ENCODE data around the gene SYNE3.

Gene SYNE3

DNA sequence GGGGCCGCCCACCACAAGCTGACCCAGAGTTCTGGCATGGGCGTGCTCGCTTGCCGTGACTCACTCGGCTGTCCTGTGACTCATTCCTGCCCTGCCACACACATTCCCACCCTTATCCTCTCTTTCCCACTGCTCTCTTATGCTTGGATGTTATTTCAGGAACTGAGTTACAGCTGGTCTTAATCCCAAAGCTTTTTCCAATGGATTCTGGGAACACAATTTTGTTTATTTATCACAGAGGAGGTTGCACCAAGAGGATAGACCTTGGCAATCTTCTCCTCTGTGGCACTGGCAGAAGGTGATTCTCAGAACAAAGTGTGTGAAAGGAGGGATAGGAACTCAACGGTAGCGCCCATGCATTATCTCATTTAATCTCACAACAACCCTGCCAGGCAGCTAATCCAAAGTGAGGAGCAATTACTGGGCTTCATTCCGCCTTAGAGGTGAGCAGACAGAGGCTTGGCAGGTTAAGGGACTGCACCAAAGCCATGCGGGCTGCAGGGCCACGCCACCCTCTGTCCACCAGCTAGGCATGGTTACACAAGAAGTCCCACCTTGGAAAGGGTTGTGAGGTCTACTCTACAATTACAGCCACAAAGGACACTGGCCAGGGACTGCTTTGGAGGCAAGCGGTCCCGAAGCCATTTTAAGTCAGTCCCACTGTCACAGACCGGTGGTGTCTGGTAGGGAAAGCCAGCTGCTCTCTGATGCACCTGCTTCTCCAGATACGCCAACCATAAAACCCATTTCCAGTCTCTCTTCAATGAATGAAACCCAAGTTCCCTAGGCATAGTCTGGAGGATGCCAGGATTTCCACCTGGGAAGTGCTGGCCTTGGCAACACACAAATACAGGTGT is 32.9 kb downstream of the SYNE3 start:
- no peaks in the 10 kb centered on the region for H3K27me3 Mint-ChIP-seq
- H3K4me3 Mint-ChIP-seq, result no peak overlapping the region
- peaks cover 8% of the 10 kb centered on the region for H3K36me3 Mint-ChIP-seq (ENCODE audit: insufficient read depth)
- no peaks in the 10 kb centered on the region for H3K9me3 Mint-ChIP-seq
- peaks cover 59% of the 10 kb centered on the region for H3K4me1 Mint-ChIP-seq
- DNase-seq (ENCODE audit: low spot score in 2 of 2) (no peak), ATAC-seq (replicated peaks; ENCODE audit: extremely low read depth, poor library complexity, severe bottlenecking) (no peak)
- no peak overlapping the region for H3K27ac Mint-ChIP-seq (ENCODE audit: low read depth)

DNA sequence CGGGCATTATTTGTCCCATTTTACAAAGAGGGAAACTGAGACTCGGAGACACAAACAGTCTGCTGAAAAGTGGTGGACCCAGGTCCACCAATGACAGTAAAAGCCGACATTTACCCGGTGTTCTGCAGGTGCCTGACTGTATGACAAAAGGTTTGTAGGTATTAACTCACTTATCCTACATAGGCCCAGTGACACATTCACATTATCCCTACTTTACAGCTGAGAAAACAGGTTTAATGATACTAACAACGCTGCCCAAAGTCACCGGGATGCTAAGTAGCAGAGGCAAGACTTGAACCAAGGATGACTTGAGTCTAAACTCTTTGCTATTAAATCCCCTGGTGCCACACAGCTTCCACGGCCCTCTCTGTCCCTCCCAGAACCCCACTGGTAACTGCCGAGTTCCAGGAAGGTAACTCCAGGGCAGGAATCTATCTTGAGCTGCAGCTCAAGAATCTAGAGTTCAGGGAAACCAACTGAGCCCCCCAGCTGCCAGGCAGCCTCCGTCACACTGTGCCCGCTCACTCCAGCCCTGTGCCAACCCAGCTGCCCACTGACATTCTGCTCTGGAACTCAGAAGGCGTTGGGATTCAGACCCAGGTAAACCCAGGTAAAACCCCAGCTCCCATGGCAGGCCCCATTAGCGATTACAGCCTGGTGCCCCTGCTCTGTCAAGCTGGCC is 33.7 kb downstream of the SYNE3 start:
- DNase-seq (ENCODE audit: low spot score in 2 of 2), result no peak
- no peak overlapping the region for H3K27ac Mint-ChIP-seq (ENCODE audit: low read depth)
- no peaks in the 10 kb centered on the region for H3K9me3 Mint-ChIP-seq
- peaks cover 8% of the 10 kb centered on the region for H3K36me3 Mint-ChIP-seq (ENCODE audit: insufficient read depth)
- H3K4me3 Mint-ChIP-seq, result no peak overlapping the region
- no peaks in the 10 kb centered on the region for H3K27me3 Mint-ChIP-seq
- no peak for ATAC-seq (replicated peaks; ENCODE audit: extremely low read depth, poor library complexity, severe bottlenecking)
- H3K4me1 Mint-ChIP-seq, result peaks cover 58% of the 10 kb centered on the region

GRCh38 chr14:95481391-95482022 is 34.9 kb downstream of the SYNE3 start:
- ATAC-seq (replicated peaks; ENCODE audit: extremely low read depth, poor library complexity, severe bottlenecking), result no peak
- H3K36me3 Mint-ChIP-seq (ENCODE audit: insufficient read depth), result peaks cover 7% of the 10 kb centered on the region
- peak overlapping the region; percentile 97 for H3K27ac Mint-ChIP-seq (ENCODE audit: low read depth)
- DNase-seq (ENCODE audit: low spot score in 2 of 2), result no peak
- no peak overlapping the region for H3K4me3 Mint-ChIP-seq
- H3K9me3 Mint-ChIP-seq, result no peaks in the 10 kb centered on the region
- no peaks in the 10 kb centered on the region for H3K27me3 Mint-ChIP-seq
- peaks cover 46% of the 10 kb centered on the region for H3K4me1 Mint-ChIP-seq

GRCh38 chr14:95480887-95481226 is 35.6 kb downstream of the SYNE3 start:
- Mint-ChIP-seq H3K27ac (ENCODE audit: low read depth) (peak overlapping the region; percentile 97), H3K36me3 (ENCODE audit: insufficient read depth) (peaks cover 9% of the 10 kb centered on the region), H3K4me1 (peaks cover 41% of the 10 kb centered on the region), H3K9me3 (no peaks in the 10 kb centered on the region), H3K27me3 (no peaks in the 10 kb centered on the region), H3K4me3 (no peak overlapping the region)
- DNase-seq (ENCODE audit: low spot score in 2 of 2) (no peak), ATAC-seq (replicated peaks; ENCODE audit: extremely low read depth, poor library complexity, severe bottlenecking) (no peak)

- H3K9me3 Mint-ChIP-seq, result no peaks in the 10 kb centered on the region
- DNase-seq (ENCODE audit: low spot score in 2 of 2) (peak in 1 of 2 donors; percentile 23), ATAC-seq (replicated peaks; ENCODE audit: extremely low read depth, poor library complexity, severe bottlenecking) (peak; percentile 91)
- no peaks in the 10 kb centered on the region for H3K27me3 Mint-ChIP-seq
- H3K4me1 Mint-ChIP-seq, result peaks cover 35% of the 10 kb centered on the region
- peaks cover 9% of the 10 kb centered on the region for H3K36me3 Mint-ChIP-seq (ENCODE audit: insufficient read depth)
- peak overlapping the region; percentile 97 for H3K27ac Mint-ChIP-seq (ENCODE audit: low read depth)
- peak overlapping the region; percentile 54 for H3K4me3 Mint-ChIP-seq
Observed at GRCh38 chr14:95480109-95480886, 36.2 kb downstream of the SYNE3 start.

DNA sequence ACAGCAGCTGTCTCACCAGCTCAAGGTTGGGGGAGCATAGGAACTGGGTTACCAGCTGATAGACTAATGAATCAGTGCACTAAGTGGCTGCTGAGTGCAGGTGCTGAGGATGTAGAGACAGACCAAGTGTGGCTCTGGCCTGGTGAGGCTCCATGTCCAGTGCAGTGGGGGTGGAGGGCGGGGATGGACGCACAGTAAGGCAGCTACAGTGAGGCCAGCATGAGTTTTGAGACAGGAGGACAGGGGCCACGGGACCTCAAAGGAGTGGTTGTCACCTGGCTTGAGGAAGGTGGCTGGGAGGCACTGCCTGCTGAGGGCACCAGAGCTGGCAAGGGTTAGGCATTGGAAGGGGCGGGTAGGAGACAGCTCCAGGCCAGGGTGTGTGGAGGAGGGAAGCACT is 37.0 kb downstream of the SYNE3 start:
- DNase-seq (ENCODE audit: low spot score in 2 of 2) (no peak), ATAC-seq (replicated peaks; ENCODE audit: extremely low read depth, poor library complexity, severe bottlenecking) (no peak)
- peaks cover 12% of the 10 kb centered on the region for H3K36me3 Mint-ChIP-seq (ENCODE audit: insufficient read depth)
- peak overlapping the region; percentile 97 for H3K27ac Mint-ChIP-seq (ENCODE audit: low read depth)
- H3K4me3 Mint-ChIP-seq, result peak overlapping the region; percentile 54
- no peaks in the 10 kb centered on the region for H3K9me3 Mint-ChIP-seq
- no peaks in the 10 kb centered on the region for H3K27me3 Mint-ChIP-seq
- peaks cover 32% of the 10 kb centered on the region for H3K4me1 Mint-ChIP-seq

DNA sequence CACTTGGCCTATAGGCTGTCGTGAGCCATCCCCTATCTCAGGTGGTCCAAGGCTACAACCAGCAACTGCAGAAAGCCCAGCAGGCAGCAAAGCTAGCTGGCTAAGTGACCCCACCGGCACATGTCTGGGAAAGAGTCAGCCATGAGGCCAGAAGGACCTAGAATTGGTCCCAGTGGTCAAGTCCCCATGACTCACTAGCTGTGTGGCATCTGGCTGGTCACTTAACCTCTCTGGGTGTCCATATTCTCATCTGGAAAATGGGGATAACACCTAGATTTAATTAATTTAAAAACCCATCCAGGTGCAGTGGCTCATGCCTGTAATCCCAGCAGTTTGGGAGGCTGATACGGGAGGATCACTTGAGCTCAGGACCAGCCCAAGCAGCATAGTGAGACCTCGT is 37.6 kb downstream of the SYNE3 start:
- no peaks in the 10 kb centered on the region for H3K9me3 Mint-ChIP-seq
- no peak for ATAC-seq (replicated peaks; ENCODE audit: extremely low read depth, poor library complexity, severe bottlenecking)
- no peak overlapping the region for H3K4me3 Mint-ChIP-seq
- H3K27me3 Mint-ChIP-seq, result no peaks in the 10 kb centered on the region
- H3K27ac Mint-ChIP-seq (ENCODE audit: low read depth), result no peak overlapping the region
- H3K36me3 Mint-ChIP-seq (ENCODE audit: insufficient read depth), result peaks cover 15% of the 10 kb centered on the region
- H3K4me1 Mint-ChIP-seq, result peaks cover 25% of the 10 kb centered on the region
- DNase-seq (ENCODE audit: low spot score in 2 of 2), result no peak

DNA sequence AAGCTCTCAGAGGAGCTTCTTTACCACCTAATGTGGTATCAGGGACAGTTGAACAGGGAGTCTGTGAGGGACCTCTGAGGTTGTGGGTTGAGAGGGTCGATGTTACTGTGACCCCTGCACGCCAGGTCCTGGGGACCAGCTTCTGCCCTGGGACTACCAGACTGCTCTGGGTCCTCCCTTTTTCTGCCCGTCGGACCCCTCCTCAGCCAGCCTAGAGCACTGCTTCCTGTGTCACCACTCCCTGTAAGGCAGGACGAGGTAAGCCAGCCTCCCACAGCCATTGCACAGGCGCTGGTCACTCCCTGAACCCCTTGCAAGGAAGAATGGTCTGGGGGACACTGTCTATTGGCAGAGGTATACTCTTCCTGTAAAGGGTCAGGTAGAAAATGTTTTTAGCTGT is 38.1 kb downstream of the SYNE3 start:
- no peak overlapping the region for H3K4me3 Mint-ChIP-seq
- H3K9me3 Mint-ChIP-seq, result no peaks in the 10 kb centered on the region
- H3K27ac Mint-ChIP-seq (ENCODE audit: low read depth), result no peak overlapping the region

DNA sequence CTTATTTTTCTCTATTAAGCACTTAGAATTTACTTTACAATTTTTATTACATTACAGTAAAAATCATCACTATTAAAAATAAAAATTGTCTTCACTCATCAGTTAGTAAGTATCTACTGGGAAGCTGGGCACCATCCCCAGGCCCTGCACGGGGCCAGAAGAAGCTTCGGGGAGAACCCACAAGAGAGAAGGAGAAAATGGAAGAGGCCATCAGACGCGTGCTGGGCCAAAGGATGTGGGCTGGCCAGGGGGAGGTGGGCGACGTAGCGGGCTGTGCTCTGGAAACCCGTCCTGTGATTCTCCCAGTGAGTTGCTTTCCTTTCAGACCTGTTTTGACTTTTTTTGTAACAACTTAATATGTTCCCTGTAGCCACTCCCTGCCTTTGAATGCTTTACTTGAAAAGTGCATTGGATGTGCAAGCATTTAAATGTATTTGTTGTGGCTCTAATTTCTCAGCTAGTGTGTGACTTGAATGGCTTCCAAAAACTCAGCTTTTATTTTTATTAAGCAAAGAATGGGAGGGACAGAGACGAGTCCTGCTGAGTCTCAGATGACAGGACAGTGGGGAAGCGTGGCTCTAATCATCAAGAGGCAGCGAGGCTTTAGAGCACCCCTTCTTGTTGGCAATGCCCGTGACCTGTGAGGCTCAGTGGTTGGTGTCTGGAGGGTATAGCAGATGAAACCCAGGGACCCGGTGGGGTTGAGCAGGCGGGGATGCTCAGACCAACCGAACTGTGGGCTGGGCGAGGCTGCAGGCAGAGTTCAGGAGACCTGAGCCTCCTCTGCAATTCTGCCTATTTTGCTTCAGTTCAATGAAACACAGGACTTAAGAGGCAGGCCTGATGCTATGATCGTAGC is 38.8 kb downstream of the SYNE3 start:
- Mint-ChIP-seq H3K27me3 (no peaks in the 10 kb centered on the region), H3K36me3 (ENCODE audit: insufficient read depth) (peaks cover 17% of the 10 kb centered on the region), H3K4me3 (no peak overlapping the region), H3K9me3 (no peaks in the 10 kb centered on the region), H3K27ac (ENCODE audit: low read depth) (peak overlapping the region; percentile 46), H3K4me1 (peaks cover 23% of the 10 kb centered on the region)
- ATAC-seq (replicated peaks; ENCODE audit: extremely low read depth, poor library complexity, severe bottlenecking), result no peak
- DNase-seq (ENCODE audit: low spot score in 2 of 2), result no peak

More for the DNA sequence above, 38.1 kb downstream of the SYNE3 start:
- no peaks in the 10 kb centered on the region for H3K27me3 Mint-ChIP-seq
- DNase-seq (ENCODE audit: low spot score in 2 of 2) (no peak), ATAC-seq (replicated peaks; ENCODE audit: extremely low read depth, poor library complexity, severe bottlenecking) (no peak)
- peaks cover 15% of the 10 kb centered on the region for H3K36me3 Mint-ChIP-seq (ENCODE audit: insufficient read depth)
- H3K4me1 Mint-ChIP-seq, result peaks cover 23% of the 10 kb centered on the region

DNA sequence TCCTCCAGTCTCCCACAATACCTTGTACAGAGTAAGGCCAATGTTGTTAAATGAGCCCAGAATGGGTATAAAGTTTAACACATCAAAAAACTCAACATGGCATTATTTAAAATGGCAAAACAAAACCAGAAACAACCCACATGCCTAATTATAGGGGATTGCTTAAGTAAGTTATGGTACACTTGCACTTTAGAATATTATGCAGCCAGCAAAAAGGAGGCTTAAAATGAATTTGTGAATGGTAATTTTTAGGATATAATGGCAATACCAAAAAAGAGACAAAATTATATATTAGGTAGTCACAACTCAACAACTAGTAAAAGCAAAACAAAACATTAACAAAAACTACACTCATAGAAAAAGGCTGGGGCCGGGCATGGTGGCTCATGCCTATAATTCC is 39.7 kb downstream of the SYNE3 start:
- H3K36me3 Mint-ChIP-seq (ENCODE audit: insufficient read depth), result peaks cover 19% of the 10 kb centered on the region
- DNase-seq (ENCODE audit: low spot score in 2 of 2) (no peak), ATAC-seq (replicated peaks; ENCODE audit: extremely low read depth, poor library complexity, severe bottlenecking) (no peak)
- no peaks in the 10 kb centered on the region for H3K9me3 Mint-ChIP-seq
- no peak overlapping the region for H3K4me3 Mint-ChIP-seq
- no peaks in the 10 kb centered on the region for H3K27me3 Mint-ChIP-seq
- peaks cover 23% of the 10 kb centered on the region for H3K4me1 Mint-ChIP-seq
- no peak overlapping the region for H3K27ac Mint-ChIP-seq (ENCODE audit: low read depth)

DNA sequence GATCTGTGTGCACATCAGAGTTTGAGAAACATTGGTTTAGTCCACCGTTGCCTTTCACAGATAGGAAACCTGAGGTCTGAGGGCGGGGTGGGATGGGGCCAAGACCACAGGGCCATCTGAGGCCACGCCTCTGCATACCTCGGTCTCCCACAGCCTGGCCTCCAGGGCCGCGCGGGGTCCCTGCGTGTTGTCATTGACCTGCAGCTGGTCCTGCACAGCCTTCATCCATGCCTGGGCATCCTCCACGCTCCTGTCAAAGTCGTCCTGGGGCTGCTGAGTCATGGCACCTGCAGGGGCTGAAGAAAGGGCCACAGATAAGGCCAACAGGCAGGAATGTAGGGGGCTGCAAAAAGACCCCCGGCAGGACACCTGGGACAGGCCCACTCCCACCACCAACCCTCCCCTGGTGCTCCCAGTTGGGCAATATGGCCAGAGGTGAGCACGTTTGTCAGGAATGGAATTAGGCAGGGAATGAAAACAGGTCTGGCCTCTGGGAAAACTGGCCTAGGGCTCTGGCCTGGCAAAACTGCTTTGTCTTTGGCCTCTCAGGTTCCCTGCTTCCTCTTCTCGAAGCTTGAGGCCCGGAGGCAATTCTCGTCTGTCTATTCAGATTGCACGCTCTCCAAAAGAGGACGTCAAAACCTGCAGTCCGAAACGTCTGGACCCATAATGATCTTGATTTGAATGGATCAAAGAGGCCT is 40.8 kb downstream of the SYNE3 start:
- no peak overlapping the region for H3K27ac Mint-ChIP-seq (ENCODE audit: low read depth)
- no peaks in the 10 kb centered on the region for H3K27me3 Mint-ChIP-seq
- peaks cover 14% of the 10 kb centered on the region for H3K4me1 Mint-ChIP-seq
- H3K9me3 Mint-ChIP-seq, result no peaks in the 10 kb centered on the region
- ATAC-seq (replicated peaks; ENCODE audit: extremely low read depth, poor library complexity, severe bottlenecking), result no peak
- DNase-seq (ENCODE audit: low spot score in 2 of 2), result no peak
- no peak overlapping the region for H3K4me3 Mint-ChIP-seq
- H3K36me3 Mint-ChIP-seq (ENCODE audit: insufficient read depth), result peaks cover 27% of the 10 kb centered on the region

All from central memory CD8-positive, alpha-beta T cell (primary cell).